Inferior parietal cortex (tissue), 1 donor: Measurements from ENCODE around the gene PPP1R26.
"Not testable (repeated sequence)": the region's sequence is repeated elsewhere in the genome, so short reads cannot be mapped to it uniquely, and the experiment has no call there.

Experiments used
- DNase-seq: peaks from one replicate; pipeline ENCODE4 v3.0.0-alpha.2; 2016; ENCODE audit errors: extremely low spot score

Gene PPP1R26

GRCh38 chr9:135479469-135480052 lies at the start of gene PPP1R26:
TSS of gene PPP1R26 (plus strand) at chr9:135479782. CDS start at chr9:135484511, 4,729 bp downstream.
- no peak for DNase-seq

DNA sequence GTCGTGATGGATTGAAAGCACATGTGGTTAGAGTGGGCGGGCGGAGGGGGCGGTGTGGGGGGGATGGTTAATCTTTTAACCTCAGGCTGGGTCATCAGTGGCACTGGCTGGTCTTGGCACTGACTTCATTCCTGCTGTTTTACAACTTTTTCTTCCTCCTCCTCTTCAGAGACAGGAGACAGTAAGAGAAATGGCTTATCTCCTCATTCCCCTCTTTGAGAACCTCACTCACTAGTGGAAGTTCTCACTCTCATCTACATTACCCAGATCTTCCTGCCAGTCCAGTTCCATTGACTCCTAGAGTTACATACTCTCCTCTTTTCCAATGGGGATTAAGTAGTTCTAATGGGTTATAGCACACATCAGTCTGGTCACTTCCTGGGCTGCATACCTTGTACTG lies 42.3 kb upstream of the PPP1R26 start:
- no peak for DNase-seq

GRCh38 chr9:135437696-135438095 lies 41.9 kb upstream of the PPP1R26 start:
- DNase-seq = not testable (repeated sequence)

DNA sequence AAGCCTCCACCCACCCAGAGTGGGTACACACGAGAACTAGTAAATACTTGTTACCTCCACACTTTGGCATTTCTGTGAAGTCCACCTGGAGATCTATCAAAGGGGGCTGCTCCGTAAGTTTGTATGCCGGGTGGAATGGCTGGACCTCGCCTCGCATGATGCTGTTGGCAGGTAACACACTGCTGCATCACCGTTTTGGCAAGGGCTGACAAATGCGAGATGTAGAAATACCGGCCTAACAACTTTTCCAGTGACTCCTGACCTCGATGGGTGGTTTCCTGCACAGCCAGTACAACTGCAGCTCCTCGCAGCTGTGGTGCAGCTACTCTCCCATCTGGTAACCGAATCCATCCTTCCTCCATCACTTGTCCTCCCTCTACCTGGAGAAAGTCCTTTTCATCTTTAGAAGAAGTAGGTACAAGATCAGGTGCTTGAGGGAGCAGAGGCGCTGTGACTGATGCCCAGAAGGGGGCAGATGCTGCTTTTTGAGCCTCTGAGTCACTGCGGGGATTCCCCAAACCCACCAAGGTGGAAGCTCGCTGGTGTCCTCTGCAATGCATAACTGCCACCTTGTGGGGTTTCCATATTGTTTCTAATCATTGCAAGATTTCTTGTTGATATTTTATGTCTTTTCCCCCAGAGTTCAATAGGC lies 40.9 kb upstream of the PPP1R26 start:
- DNase-seq = not testable (repeated sequence)

DNA sequence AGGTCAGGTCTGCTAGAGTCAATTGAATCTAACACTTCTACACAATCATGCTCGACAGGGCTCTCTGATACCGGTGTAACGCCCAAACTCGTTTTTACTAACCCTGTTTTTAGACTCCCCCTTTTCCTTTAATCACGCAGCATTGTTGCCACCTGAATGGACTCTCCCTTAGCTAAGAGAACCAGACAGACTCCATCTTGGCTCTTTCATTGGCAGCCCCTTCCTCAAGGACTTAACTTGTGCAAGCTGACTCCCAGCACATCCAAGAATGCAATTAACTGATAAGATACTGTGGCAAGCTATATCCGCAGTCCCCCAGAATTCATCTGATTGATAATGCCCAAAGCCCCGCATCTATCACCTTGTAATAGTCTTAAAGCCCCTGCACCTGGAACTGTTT lies 40.1 kb upstream of the PPP1R26 start:
- DNase-seq = not testable (repeated sequence)

DNA sequence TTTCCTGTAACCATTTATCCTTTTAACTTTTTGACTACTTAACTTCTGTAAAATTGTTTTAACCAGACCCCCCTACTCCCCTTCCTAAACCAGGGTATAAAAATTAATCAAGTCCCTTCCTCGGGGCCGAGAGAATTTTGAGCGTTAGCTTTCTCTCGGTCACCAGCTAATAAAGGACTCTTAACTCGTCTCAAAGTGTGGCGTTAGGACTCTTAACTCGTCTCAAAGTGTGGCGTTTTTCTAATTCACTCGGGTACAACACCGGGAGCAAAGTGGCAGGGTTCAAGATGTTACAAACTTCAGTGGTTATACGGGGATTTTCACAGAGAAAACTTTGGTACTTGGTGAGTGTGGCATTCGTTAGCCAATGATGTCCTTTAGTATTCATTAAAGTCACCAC lies 39.7 kb upstream of the PPP1R26 start:
- DNase-seq = no peak

DNA sequence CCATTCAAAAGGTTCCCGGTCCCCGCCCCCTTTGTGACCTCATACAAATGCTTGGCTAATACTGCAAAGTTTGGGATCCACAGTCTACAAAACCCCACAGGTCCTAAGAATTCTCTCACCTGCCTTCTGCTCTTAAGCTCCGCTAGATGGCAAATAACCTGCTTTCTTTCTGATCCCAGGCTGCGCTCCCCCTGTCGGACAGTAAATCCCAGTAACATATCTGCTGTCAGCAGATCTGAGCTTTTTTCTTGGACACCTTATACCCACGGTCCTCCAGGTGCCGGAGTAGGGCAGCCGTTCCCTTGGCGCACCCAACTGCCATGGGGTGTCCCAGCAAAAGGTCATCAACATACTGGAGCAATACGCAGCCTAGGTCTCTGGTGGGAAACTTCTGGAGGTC lies 39.0 kb upstream of the PPP1R26 start:
- DNase-seq = no peak

GRCh38 chr9:135441105-135442071 lies 38.2 kb upstream of the PPP1R26 start:
- not testable (repeated sequence) for DNase-seq

GRCh38 chr9:135442075-135442474 lies 37.5 kb upstream of the PPP1R26 start:
- no peak for DNase-seq

- DNase-seq = no peak
Observed at GRCh38 chr9:135443797-135444425, 35.7 kb upstream of the PPP1R26 start.

- no peak for DNase-seq
Observed at GRCh38 chr9:135447126-135447525, 32.5 kb upstream of the PPP1R26 start.

DNA sequence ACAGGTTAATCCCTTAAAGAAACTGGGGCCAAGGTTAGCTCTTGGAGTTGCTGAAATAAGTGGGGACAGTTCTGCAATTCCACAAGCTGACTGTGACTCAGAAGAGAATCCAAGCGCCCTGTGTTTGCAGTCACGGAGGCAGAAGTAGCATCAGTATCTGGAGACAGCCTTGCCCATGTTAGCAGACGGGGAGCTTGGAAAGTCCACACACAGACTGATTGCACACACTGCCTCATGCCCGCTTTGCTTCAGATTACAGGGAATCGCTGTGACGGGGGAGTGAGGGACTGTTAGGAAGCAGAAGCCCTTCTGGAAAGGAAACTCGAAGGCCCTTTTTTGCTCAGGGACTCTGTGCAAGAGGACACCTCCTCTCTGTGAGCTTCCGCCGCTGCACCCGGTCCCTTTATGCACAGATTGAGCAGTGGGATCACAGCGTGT lies 30.9 kb upstream of the PPP1R26 start:
- DNase-seq = peak; percentile 14

- DNase-seq = not testable (repeated sequence)
Observed at GRCh38 chr9:135449532-135449931, 30.1 kb upstream of the PPP1R26 start.

GRCh38 chr9:135450956-135451355 lies 28.6 kb upstream of the PPP1R26 start:
- no peak for DNase-seq

DNA sequence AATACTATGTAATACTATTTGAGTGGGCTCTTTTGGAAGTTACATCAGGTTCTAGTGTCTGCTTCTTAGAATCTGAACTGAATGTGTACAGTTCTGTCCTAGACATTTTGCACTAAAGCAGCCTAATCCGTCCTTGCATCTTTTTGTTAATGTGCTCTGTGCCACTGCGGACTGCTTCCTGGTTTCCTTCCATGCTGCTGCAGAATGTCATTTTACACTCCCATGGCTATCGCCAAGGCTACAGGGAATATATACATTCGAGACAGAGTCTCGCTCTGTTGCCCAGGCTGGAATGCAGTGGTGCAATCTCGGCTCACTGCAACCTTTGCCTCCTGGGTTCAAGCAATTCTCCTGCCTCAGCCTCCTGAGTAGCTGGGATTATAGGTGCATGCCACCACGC lies 27.7 kb upstream of the PPP1R26 start:
- DNase-seq = not testable (repeated sequence)

DNA sequence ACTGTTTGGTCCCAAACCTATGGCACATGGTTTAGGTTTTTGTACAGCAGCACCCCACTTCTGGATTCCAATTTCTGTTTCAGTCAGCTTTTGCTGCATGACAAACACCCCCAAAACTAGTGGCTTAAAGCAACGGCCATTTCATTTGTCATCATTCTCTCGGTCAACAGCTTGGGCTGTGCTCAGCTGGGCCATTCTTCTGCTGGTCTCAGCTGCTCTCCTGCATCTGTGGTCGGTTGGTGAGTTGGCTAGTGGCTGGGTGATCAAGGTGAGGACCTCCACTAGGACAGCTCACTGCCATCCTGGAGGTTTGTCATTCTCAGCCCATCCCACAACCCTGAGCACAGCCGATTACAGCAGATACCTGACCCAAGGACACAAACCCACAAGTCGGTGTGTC lies 24.8 kb upstream of the PPP1R26 start:
- DNase-seq = no peak

DNA sequence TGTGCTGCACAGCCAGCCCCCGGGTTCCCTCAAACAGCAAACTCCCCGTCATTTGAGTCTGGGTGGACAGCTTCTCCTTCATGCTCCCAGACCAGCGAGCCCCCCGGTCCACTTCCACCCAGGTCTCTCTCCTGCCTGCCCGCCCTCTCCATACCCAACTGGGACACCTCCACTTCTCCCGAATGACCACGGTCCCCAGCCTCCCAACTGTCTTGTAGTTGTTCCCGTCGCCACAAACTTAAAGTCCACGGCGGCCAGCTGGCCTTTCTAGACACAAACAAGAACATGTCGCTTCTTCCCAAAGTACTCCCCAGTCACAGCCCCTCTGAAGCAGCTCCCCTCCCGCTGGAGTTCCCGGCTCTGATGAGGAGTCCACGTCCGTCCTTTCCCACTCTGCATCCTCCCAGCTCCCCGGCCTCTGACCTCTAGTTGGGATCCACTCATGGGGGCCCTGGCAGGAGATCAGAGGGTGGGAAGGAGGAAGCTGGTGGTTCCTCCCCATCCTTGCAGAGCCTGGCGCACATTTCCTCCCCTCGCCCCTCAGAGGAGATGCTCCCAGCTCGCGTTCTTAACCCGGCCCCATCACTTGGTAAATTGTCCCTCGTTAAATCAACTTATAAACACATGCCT lies 24.1 kb upstream of the PPP1R26 start:
- DNase-seq = no peak

GRCh38 chr9:135456436-135457104 lies 23.0 kb upstream of the PPP1R26 start:
- no peak for DNase-seq

GRCh38 chr9:135458478-135458877 lies 21.1 kb upstream of the PPP1R26 start:
- not testable (repeated sequence) for DNase-seq

- DNase-seq = no peak
Observed at GRCh38 chr9:135461936-135462335, 17.6 kb upstream of the PPP1R26 start.

DNA sequence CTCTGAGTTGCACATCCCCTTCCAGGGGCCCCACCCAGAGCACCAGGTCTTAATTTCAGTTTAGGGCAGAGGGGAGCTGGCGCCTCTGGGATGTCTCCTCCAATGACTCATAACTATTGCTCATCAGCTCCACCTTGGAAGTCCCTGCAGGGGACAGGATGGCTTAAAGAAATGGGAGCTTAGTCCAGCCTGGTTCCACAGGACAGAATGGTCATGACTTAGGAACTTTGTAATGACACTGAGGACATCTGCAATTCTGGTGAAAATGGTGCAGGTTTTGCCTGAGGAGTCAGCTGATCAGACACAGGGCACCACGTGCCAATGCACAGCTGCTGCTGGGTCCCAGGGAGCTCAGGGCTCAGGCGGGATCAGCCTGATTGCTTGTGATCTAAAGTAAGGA lies 16.4 kb upstream of the PPP1R26 start:
- DNase-seq = no peak
